PC-9 (cell line): Measurements from ENCODE around the gene NXN.

Source experiments
- CTCF ChIP-seq: fragments of 200-600 bp; sonication (generic); conservative IDR thresholded peaks from 2 replicates; pipeline ENCODE4 v1.6.1; 2017; ENCODE audit warnings: mixed run types, antibody characterized with exemption, mild to moderate bottlenecking, moderate library complexity
- EZH2 ChIP-seq: fragments of 200-600 bp; sonication (generic); IDR thresholded peaks from 2 replicates; pipeline ENCODE4 v1.8.0; 2017; ENCODE audit warnings: antibody characterized with exemption, low read depth

- TF ChIP-seq CTCF (no peak), EZH2 (no peak)
Observed at GRCh38 chr17:830950-831349, 148.6 kb downstream of the NXN start.
